AML-193 (cell line): ENCODE results near the gene PER1.

Experiments
- DNase-seq, 2 experiments: peaks; one replicate each; lab custom pipeline; 2025; lab: John Stamatoyannopoulos, UW

The PER1 gene

DNA sequence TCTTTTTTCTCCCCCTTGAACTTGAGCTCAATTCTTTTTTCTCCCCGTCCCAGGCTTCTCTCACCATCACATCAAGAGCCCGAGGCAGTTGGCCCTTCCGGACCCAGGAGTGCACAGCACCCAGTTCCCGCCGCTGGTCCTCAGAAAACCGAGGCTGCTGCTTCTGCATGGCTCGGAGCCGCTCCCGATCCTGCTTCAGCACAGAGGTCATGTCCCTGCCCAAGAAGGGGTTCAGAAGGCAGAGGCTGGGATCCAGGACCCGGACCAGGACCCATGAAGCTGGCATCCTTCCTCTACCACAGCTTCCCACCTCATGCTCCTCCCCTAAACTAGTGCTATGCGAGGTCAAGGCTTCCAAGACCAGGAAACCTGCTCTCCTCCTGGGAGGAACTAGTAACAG lies 10.5 kb downstream of the PER1 start:
- DNase-seq, result no peak

GRCh38 chr17:8141045-8141444 lies 11.2 kb downstream of the PER1 start:
- no peak for DNase-seq

DNA sequence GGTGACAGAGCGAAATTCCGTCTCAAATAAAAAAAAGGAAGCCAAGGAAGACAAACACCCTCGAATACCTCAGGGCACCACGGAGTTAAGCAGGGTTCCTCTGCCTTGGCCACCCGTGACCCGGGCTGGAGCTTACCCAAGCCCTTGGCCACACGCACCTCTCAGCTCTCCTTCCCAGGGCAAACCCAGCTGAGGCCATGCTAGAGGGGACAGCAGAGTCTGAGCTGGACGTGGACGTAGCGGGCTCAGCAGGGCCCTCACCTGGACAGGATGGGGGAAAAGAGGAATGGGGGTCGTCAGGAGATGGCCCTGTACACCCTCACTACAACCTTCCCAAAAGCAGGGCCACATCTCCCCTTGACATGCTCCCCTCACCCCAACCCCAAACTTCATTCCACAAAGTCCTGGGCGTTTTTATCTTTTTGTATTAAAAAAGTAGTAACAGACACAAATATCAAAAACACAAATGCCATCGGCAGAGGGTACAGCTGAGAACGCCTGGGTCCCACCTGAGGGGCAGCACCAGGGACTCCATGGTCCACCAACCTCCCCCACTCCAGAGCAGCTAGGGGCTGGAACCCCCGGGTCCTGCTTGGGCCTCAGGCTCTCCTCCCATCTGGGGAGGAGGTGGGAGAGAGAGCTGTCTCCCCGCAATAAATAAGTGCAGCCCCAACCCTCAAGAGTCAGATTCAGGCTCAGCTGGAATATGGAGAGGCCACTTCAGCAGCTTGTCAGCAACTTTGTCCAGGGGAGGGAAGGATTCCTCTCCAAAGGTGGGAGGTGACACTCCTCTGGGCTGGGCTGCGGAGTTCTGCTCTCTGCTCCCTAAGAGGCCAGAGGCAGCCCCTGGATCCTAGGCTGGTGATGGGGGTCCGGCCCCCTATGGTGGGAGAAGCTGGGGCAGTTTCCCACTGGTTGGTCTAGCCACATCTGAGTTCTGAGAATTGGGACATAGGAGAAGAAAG lies 11.9 kb downstream of the PER1 start:
- no peak for DNase-seq

DNA sequence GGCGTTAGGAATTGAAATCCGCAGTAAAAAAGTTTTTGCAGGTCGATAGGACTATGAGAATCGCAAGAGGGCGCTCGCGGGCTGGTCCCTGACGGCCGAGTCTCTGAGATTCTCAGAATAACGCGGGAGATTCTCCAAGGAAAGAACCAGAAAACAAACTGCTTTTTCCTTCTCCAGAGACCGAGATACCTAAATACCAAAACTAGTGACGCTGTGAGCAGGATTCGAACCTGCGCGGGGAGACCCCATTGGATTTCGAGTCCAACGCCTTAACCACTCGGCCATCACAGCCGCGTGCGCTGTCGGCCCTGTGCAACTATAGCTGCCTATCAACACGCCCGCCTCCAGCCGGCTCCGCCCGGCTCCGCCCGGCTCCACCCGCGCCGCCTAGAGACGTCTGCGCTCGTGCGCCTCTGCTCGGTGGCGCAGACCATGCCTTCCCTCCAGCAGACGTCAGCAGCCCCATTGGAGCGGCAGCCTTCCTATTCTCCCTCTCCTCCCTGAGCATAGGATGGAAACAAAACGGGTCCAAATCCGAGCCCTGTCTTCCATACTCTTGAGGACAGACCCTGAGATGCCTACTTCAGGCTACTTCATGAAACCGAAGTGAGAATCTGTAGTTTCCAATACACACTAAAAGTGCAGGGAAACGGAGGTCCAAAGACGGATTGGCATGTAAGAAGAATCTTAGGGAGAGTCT lies 13.4 kb downstream of the PER1 start:
- peak; percentile 73 to 89 for DNase-seq

DNA sequence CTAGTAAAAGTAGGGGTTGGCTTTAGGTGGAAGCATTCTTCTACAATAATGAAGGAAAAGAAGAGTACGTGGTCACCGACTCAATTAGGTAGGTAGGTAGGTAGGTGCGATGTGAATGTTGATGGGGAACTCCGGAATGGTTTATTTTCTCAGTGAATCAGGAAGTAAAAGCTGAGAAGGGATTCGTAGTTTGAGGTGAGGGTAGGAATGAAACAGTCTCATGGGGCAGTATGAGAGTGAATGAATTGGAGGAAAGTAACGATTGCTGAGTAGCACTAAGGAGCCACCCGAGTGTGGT lies 13.9 kb downstream of the PER1 start:
- no peak for DNase-seq

DNA sequence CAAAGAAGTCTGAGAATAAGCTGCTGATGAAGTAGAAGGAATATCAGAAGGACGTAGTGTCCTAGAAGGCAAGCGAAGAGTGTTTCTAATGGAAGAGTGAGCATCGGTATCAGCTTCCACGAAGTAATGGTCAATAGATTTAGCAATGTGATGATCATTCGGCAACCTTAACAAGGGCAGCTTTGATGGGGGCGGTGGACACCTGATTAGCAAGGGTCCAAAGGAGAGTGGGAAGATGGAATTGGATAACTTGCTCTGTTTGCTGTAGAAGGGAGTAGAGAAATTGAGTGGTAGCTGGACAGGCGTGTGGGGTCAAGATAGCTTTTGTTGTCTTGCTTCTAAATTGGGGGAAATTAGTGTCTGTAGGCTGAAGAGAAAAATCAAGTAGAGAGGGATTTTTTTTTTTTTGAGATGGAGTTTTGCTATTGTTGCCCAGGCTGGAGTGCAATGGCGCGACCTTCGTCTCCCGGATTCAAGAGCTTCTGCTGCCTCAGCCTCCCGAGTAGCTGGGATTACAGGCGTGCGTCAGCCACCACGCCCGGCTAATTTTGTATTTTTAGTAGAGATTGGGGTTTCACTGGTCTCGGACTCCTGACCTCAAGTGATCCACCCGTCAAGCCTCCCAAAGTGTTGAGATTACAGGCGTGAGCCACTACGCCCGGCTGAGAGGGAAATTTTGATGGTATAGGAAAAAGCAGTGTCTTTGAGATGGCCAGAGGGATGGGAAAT lies 14.4 kb downstream of the PER1 start:
- no peak for DNase-seq

GRCh38 chr17:8133941-8134340 lies 18.3 kb downstream of the PER1 start:
- DNase-seq, result no peak

DNA sequence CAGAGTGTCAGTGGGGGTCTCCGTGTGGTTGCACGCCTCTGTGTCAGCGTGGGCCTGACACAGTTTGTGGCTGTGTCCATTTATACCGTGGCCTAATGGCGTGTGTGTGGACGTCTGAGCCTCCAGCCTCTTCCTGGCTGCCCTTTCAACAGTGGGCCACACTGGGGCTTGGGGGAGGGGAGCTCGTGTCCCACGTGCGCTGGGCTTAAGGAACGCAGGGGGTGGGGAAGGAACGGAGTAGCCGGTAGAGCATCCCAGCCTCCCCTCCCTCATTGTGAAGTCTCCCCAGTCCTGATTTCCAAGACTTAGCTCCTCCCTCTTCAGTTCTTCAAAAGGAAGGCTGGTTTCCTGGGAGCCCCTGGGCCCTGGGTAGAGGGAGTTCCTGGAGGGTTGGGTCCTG lies 18.8 kb downstream of the PER1 start:
- DNase-seq, result no peak

- no peak for DNase-seq
Measured at GRCh38 chr17:8131844-8132441, 20.3 kb downstream of the PER1 start.

DNA sequence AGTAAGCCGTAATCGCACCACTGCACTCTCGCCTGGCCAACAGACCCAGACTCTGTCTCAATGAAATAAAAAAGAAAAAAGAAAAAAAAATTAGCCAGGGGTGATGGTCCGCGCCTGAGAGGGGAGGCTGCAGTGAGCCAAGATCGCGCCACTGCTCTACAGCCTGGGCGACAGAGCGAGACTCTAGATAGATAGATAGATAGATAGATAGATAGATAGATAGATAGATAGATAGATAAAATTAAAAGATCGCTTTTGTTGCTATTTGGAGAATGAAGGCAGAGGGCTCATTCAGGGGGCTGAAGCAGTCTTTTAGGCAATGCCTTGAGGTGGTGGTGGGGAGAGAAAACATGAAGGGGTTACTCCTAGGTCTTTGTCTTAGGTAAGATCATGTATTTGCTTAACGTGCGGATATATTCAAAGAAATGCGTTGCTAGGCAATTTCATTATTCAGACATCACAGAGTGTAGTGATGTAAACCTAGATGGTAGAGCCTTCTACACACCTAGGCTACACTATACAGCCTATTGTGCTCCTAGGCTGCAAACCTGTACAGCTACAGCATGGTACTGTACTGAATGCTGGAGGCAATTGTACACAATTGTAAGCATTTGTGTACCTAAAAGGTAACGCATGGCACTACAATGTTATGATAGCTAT lies 23.9 kb downstream of the PER1 start:
- no peak for DNase-seq

DNA sequence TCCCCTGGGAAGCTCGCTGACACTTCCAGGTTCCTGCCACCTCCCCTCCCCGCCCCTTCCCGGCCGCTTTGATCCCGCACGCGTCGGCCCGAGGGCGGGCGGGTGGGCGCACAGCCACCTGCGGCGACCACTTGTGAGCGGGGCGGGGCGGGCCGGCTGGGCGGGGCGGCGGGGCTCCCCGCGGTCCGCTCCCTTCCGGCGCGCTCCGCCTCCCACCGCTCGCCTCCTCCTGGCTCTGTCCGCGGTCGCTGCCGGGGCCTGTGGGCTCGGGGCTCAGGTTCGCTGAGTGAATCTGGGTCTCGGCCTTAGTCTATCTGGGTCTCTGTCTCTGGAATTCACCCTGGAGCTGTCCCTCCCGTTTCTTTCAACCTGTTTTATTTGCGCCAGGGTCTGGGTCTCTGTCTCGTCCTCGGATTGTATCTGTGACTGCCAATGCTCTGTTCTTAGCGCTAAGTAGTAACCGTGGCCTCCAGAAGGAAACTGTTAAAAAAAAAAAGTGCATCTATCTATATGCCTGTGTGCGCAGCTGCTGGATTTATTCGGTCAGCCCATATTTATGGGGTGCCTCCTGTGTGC lies 25.6 kb downstream of the PER1 start:
- no peak for DNase-seq

- DNase-seq, result no peak
Measured at GRCh38 chr17:8125947-8126490, 26.2 kb downstream of the PER1 start.

- DNase-seq, result peak; percentile 31 to 33
Measured at GRCh38 chr17:8125154-8125946, 26.9 kb downstream of the PER1 start.

DNA sequence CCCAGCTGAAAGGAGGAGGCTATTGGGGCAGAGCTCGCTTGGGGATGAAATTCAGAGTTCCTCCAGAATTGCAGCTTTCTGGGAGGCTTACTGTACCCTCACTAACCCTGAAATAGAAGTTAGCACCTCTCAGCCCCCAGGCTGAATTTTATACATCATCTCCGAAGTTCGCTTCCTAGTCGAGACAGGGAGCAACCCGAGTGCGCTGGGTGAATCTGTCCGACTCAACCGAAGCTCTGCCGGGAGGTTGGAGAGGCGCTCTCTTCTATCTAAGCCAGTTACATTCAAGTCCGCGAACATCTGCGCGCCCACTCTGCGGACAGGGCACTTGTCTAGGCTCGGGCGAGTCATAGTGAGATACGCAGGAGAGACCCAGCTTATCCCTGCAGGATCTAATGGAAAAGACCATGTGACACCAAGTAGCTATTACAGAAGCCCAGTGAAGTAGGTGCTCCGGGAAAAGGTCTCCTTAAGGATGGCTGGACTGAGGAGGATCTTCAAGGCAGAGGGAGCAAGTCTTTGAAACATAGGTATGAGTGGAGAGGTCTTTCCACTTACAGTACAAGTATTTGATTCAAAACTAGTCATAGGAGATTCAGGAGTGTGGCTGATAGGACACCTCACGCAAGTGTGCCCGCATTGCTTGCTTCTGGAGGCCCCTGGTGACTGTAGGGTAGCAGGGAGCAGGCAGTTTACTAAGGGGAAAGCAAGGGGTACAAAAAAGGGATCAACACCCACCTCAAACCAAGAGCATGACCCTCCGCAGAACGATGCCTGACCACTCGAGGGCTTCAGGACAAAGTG lies 27.7 kb downstream of the PER1 start:
- DNase-seq, result no peak

GRCh38 chr17:8123695-8124349 lies 28.4 kb downstream of the PER1 start, which contains the start of gene HES7:
HES7 (minus strand) TSS chr17:8124106; CDS start chr17:8124084, 22 bp downstream.
- no peak for DNase-seq

DNA sequence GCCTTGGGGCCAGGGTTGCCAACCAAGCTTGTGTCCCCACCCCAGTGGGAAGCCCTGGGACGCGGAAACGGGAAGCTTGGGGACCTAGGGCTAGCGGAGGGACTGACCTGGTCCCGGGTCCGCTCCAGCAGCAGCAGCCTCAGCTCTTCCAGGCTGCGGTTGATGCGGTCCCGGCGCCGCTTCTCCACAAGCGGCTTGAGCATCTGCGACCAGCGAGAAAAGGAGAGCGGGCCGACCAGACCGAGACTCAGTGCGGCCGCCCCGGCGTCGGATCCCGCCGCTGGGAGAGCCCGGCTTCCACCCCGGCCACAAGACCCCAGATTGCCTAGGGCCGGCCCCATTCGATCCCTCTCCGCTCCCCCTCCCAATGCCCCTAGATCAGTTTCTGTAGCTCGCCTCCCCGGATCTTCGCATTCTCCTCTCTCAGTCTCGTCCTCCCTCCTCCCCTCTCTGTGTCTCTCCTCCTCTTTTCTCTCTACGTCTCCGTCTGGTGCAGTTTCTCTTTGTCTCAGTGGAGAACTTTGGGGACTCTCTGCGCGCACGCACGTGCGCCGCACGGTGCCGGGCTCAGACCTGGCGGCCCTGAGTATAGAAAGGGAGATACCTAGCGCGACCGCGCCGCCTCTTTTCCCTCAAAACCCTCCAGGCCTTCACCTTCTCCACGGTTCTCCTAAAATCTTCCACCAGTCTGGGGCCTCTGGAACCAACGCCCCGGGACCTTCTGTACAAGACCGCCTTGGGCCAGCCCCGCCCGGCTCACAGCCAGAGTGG lies 29.1 kb downstream of the PER1 start:
- DNase-seq, result no peak

DNA sequence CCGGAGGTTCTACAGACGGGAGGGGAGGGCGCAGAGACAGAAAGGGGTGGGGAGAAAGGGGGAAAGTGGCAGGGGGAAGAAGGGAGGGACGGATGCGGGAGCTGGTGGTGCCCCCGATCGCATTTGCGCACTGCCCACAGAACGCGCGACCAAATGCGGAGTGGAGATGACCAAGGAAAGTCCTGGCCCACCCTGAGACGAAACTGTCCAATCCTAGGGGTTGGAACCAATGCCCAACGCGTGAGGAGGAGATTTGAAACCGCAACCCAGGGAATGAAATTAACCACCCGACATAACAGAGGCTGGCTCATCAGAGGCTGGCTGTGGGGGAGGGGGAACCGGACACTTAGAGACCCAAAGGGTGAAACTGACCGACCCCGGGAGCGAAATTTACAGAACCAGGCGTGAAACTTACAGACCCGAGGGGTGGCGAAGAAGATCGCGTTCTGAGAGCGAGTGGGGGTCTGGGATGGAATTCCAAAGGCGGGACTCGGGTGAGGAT lies 29.7 kb downstream of the PER1 start:
- no peak for DNase-seq
